Astrocyte (in vitro differentiated cells and primary cell): Measurements from ENCODE around the gene HTR7.

Source experiments
- EZH2 ChIP-seq: IDR thresholded peaks from 2 replicates; pipeline ENCODE4 v1.6.1; 2012; ENCODE audit warnings: mild to moderate bottlenecking, low read length, inconsistent platforms; ENCODE audit not compliant: insufficient read depth
- TF ChIP-seq, protein P1 (sequence below): IDR thresholded peaks from 2 replicates; pipeline ENCODE4 v1.5.1; 2011; ENCODE audit warnings: low read depth, mild to moderate bottlenecking, inconsistent platforms, low read length, moderate library complexity; ENCODE audit not compliant: insufficient read depth

GRCh38 chr10:90849956-90850749 lies 7.7 kb downstream of the HTR7 start:
- TF ChIP-seq EZH2, result no peak
- TF ChIP-seq, protein P1, sequence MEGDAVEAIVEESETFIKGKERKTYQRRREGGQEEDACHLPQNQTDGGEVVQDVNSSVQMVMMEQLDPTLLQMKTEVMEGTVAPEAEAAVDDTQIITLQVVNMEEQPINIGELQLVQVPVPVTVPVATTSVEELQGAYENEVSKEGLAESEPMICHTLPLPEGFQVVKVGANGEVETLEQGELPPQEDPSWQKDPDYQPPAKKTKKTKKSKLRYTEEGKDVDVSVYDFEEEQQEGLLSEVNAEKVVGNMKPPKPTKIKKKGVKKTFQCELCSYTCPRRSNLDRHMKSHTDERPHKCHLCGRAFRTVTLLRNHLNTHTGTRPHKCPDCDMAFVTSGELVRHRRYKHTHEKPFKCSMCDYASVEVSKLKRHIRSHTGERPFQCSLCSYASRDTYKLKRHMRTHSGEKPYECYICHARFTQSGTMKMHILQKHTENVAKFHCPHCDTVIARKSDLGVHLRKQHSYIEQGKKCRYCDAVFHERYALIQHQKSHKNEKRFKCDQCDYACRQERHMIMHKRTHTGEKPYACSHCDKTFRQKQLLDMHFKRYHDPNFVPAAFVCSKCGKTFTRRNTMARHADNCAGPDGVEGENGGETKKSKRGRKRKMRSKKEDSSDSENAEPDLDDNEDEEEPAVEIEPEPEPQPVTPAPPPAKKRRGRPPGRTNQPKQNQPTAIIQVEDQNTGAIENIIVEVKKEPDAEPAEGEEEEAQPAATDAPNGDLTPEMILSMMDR, result no peak
